SK-N-SH treated with all-trans-retinoic acid at 6 μM for 48 hours (cell line): ENCODE measurements around the gene ANXA3.

Experiments used
- ATAC-seq: fragments of 200-7000 bp; cut with Tn5 transposase; 3 replicates; pipeline ENCODE4 v1.9.1; 2020; ENCODE audit warnings: mild to moderate bottlenecking, moderate library complexity
- ARNTL ChIP-seq: fragments of 450-650 bp; formaldehyde crosslinking; IDR thresholded peaks from 2 replicates; pipeline ENCODE4 v1.5.0; 2020; ENCODE audit warnings: low read depth, mild to moderate bottlenecking, moderate library complexity, borderline replicate concordance
- CREB5 ChIP-seq: fragments of 250-450 bp; sonication (Bioruptor Pico); IDR thresholded peaks from 2 replicates; pipeline ENCODE4 v1.5.1; 2020; ENCODE audit warnings: low read depth, mild to moderate bottlenecking, moderate library complexity
- CSRNP3 ChIP-seq: fragments of 250-450 bp; sonication (Bioruptor Pico); IDR thresholded peaks from 2 replicates; pipeline ENCODE4 v1.5.1; 2021; ENCODE audit warnings: mild to moderate bottlenecking, moderate library complexity
- ESRRG ChIP-seq: fragments of 250-450 bp; sonication (Bioruptor Pico); IDR thresholded peaks from 2 replicates; pipeline ENCODE4 v1.6.1; 2021; ENCODE audit warnings: mild to moderate bottlenecking
- GLIS3 ChIP-seq: fragments of 250-450 bp; sonication (Bioruptor Pico); IDR thresholded peaks from 2 replicates; pipeline ENCODE4 v1.5.0; 2020; ENCODE audit warnings: mild to moderate bottlenecking, moderate library complexity
- ISL1 ChIP-seq: fragments of 250-450 bp; sonication (Bioruptor Pico); IDR thresholded peaks from 2 replicates; pipeline ENCODE4 v2.1.2; 2022; ENCODE audit warnings: mild to moderate bottlenecking, moderate library complexity
- OSR1 ChIP-seq: fragments of 250-450 bp; sonication (Bioruptor Pico); IDR thresholded peaks from 2 replicates; pipeline ENCODE4 v1.8.0; 2022; ENCODE audit warnings: moderate library complexity, mild to moderate bottlenecking, inconsistent platforms
- POU6F1 ChIP-seq: fragments of 250-450 bp; sonication (Bioruptor Pico); IDR thresholded peaks from 2 replicates; pipeline ENCODE4 v1.8.0; 2021; ENCODE audit warnings: low read depth, mild to moderate bottlenecking, moderate library complexity, borderline replicate concordance
- PPARA ChIP-seq: fragments of 250-450 bp; sonication (Bioruptor Pico); IDR thresholded peaks from 2 replicates; pipeline ENCODE4 v1.5.0; 2020; ENCODE audit warnings: mild to moderate bottlenecking, borderline replicate concordance
- RARB ChIP-seq: fragments of 250-450 bp; sonication (Bioruptor Pico); IDR thresholded peaks from 2 replicates; pipeline ENCODE4 v1.8.0; 2021; ENCODE audit warnings: mild to moderate bottlenecking, moderate library complexity
- SNAI2 ChIP-seq: fragments of 250-450 bp; sonication (Bioruptor Pico); IDR thresholded peaks from 2 replicates; pipeline ENCODE4 v1.5.0; 2020; ENCODE audit warnings: mild to moderate bottlenecking, moderate library complexity
- TCF4 ChIP-seq: fragments of 250-450 bp; sonication (Bioruptor Pico); IDR thresholded peaks from 2 replicates; pipeline ENCODE4 v1.8.0; 2021; ENCODE audit warnings: mild to moderate bottlenecking, moderate library complexity, borderline replicate concordance
- TOX ChIP-seq: fragments of 250-450 bp; sonication (Bioruptor Pico); IDR thresholded peaks from 2 replicates; pipeline ENCODE4 v1.8.0; 2021; ENCODE audit warnings: mild to moderate bottlenecking, moderate library complexity, borderline replicate concordance
- ZC3H10 ChIP-seq: fragments of 250-450 bp; sonication (Bioruptor Pico); IDR thresholded peaks from 2 replicates; pipeline ENCODE4 v1.5.1; 2021; ENCODE audit warnings: mild to moderate bottlenecking, moderate library complexity
- ZFP3 ChIP-seq: fragments of 250-450 bp; sonication (Bioruptor Pico); IDR thresholded peaks from 2 replicates; pipeline ENCODE4 v1.5.0; 2020; ENCODE audit warnings: mild to moderate bottlenecking, moderate library complexity
- ZNF565 ChIP-seq: fragments of 450-650 bp; formaldehyde crosslinking; conservative IDR thresholded peaks from 2 replicates; pipeline ENCODE4 v1.5.0; 2020; ENCODE audit warnings: low read depth, mild to moderate bottlenecking, moderate library complexity
- ZNF70 ChIP-seq: fragments of 450-650 bp; formaldehyde crosslinking; IDR thresholded peaks from 2 replicates; pipeline ENCODE4 v1.5.0; 2020; ENCODE audit warnings: mild to moderate bottlenecking, moderate library complexity
- ZNF8 ChIP-seq: fragments of 450-650 bp; formaldehyde crosslinking; IDR thresholded peaks from 2 replicates; pipeline ENCODE4 v1.5.0; 2020; ENCODE audit warnings: mild to moderate bottlenecking, moderate library complexity

Gene ANXA3

GRCh38 chr4:78627966-78628678, 76.6 kb downstream of the ANXA3 start:
- no peak for TF ChIP-seq ZC3H10 (CRISPR knock-in tag)
- no peak for TF ChIP-seq POU6F1 (CRISPR knock-in tag)
- no peak for TF ChIP-seq ARNTL (CRISPR knock-in tag)
- TF ChIP-seq TOX: no peak
- TF ChIP-seq ESRRG (CRISPR knock-in tag): no peak
- TF ChIP-seq, all 23 proteins: peak for 0
- ATAC-seq: no peak

GRCh38 chr4:78629991-78630541, 78.5 kb downstream of the ANXA3 start:
- TF ChIP-seq GLIS3 (no peak), ISL1 (peak; percentile 32; the same call in 1 of the 2 replicates)
- TF ChIP-seq, all 23 proteins: peak for 1
- no peak for ATAC-seq

- no peak for ATAC-seq
- TF ChIP-seq ZNF565 (CRISPR knock-in tag): no peak
Observed at GRCh38 chr4:78630615-78631014, 79.0 kb downstream of the ANXA3 start.

- no peak; the same call in 2 of the 3 replicates for ATAC-seq
Observed at GRCh38 chr4:78634011-78634664, 82.6 kb downstream of the ANXA3 start.

GRCh38 chr4:78638337-78639172, 87.0 kb downstream of the ANXA3 start:
- ATAC-seq: no peak
- TF ChIP-seq TOX: no peak

More at GRCh38 chr4:78634011-78634664, 82.6 kb downstream of the ANXA3 start:
- TF ChIP-seq GLIS3: no peak
- no peak for TF ChIP-seq RARB (CRISPR knock-in tag)
- TF ChIP-seq ISL1: no peak
- TF ChIP-seq TOX: no peak
- TF ChIP-seq ZC3H10 (CRISPR knock-in tag): no peak
- TF ChIP-seq SNAI2: no peak
- no peak for TF ChIP-seq TCF4 (CRISPR knock-in tag)
- no peak for TF ChIP-seq POU6F1 (CRISPR knock-in tag)
- no peak for TF ChIP-seq PPARA (CRISPR knock-in tag)
- no peak for TF ChIP-seq ZFP3
- no peak for TF ChIP-seq CREB5

GRCh38 chr4:78640714-78641113, 89.1 kb downstream of the ANXA3 start:
- ATAC-seq: no peak
- no peak for TF ChIP-seq TCF4 (CRISPR knock-in tag)

- ATAC-seq: no peak
Observed at GRCh38 chr4:78642934-78643333, 91.4 kb downstream of the ANXA3 start.

More at GRCh38 chr4:78642934-78643333, 91.4 kb downstream of the ANXA3 start:
- no peak for TF ChIP-seq OSR1 (CRISPR knock-in tag)
- no peak for TF ChIP-seq ZNF70 (CRISPR knock-in tag)
- TF ChIP-seq CSRNP3 (CRISPR knock-in tag): no peak
- no peak for TF ChIP-seq TCF4 (CRISPR knock-in tag)
- TF ChIP-seq ESRRG (CRISPR knock-in tag): no peak
- no peak for TF ChIP-seq ZFP3
- TF ChIP-seq POU6F1 (CRISPR knock-in tag): no peak
- TF ChIP-seq ZNF8: no peak
- no peak for TF ChIP-seq RARB (CRISPR knock-in tag)
